HG03442 (cell line): ENCODE measurements around the gene DGAT2.

Experiments used
- ATAC-seq: cut with Tn5 transposase; IDR thresholded peaks from one replicate; pipeline ENCODE4 v1.9.1; 2021; ENCODE audit warnings: mild to moderate bottlenecking, moderate library complexity; ENCODE audit not compliant: unreplicated experiment

Gene DGAT2

GRCh38 chr11:75797792-75798191 lies 29.2 kb downstream of the DGAT2 start:
- no peak for ATAC-seq

DNA sequence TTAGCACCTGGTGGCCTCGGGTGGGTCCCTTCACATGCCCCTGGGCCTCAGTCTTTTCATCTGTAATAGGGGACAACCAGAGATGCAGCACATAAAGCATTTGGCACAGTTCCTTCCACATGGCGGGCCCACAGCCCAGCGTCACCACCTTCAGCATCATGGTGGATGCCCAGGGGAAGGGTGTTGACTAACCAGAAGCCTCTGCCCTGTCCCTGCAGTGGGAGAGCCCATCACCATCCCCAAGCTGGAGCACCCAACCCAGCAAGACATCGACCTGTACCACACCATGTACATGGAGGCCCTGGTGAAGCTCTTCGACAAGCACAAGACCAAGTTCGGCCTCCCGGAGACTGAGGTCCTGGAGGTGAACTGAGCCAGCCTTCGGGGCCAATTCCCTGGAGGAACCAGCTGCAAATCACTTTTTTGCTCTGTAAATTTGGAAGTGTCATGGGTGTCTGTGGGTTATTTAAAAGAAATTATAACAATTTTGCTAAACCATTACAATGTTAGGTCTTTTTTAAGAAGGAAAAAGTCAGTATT lies 31.6 kb downstream of the DGAT2 start:
- no peak for ATAC-seq

DNA sequence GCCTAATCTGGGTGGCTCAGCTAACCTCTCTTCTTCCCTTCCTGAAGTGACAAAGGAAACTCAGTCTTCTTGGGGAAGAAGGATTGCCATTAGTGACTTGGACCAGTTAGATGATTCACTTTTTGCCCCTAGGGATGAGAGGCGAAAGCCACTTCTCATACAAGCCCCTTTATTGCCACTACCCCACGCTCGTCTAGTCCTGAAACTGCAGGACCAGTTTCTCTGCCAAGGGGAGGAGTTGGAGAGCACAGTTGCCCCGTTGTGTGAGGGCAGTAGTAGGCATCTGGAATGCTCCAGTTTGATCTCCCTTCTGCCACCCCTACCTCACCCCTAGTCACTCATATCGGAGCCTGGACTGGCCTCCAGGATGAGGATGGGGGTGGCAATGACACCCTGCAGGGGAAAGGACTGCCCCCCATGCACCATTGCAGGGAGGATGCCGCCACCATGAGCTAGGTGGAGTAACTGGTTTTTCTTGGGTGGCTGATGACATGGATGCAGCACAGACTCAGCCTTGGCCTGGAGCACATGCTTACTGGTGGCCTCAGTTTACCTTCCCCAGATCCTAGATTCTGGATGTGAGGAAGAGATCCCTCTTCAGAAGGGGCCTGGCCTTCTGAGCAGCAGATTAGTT lies 32.3 kb downstream of the DGAT2 start:
- no peak for ATAC-seq

DNA sequence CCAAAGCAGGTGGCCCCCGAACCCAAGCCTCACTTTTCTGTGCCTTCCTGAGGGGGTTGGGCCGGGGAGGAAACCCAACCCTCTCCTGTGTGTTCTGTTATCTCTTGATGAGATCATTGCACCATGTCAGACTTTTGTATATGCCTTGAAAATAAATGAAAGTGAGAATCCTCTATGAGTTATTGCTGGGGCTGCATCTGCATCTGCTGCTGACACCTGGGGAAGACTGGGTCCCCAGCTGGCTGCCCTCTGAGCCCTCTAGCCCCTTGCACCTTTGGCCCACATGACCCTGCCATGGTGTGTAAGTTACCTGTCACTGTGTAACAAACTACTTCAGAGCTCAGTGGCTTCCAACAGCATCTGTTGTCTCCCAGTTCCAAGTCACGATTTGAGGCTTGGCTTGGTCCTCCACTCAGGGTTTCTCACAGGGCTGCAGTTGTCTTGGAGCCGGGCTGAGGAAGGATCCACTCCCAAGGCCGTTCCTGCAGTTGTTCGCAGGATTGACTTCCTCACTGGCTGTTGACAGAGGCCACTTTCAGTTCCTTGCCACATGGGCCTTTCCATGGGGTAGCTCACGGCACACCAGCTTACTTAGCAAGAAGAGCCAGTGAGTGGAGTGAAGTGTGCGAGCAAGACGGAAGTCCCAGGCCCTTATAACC lies 32.9 kb downstream of the DGAT2 start:
- no peak for ATAC-seq

- no peak for ATAC-seq
Measured at GRCh38 chr11:75802021-75802912, 33.7 kb downstream of the DGAT2 start.

GRCh38 chr11:75802913-75803820 lies 34.6 kb downstream of the DGAT2 start:
- peak; percentile 60 for ATAC-seq

GRCh38 chr11:75809111-75809510 lies 40.5 kb downstream of the DGAT2 start:
- no peak for ATAC-seq

GRCh38 chr11:75809991-75810390 lies 41.4 kb downstream of the DGAT2 start:
- no peak for ATAC-seq

DNA sequence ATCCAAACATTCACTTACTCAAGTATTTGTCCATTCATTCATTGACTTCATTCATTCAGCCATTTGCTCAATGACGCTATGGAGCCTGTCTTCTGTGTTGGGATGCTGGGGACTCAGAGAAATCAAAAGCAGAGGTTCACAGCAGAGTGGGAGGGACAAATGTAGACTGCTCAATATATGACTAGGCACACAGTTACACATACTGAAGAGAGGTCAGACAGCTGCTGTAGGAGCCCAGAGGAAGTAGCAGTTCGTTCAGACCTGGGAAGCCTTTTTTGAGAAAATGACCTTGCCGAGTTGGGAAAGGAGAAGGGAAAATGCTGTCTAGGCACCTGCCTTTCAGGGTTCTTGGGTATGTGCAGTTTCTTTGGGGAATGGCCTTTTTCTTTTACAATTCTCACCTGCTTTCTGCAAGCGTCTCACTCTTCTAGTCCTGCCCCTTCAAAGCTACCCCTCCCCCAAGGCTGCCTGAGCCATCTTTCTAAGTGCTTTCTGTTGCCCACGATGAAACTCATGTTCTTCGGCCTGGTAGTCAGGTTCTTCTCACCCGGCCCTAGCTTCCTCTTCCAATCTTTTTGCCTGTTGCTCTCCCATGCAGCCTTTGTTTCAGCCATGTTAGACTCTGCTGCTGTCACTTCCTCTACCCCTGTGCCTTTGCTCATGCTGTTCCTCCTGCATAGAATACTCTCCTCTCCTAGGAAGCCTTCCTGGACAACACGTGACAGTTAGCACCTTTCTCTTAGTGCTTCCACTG lies 42.2 kb downstream of the DGAT2 start:
- peak; percentile 25 for ATAC-seq

DNA sequence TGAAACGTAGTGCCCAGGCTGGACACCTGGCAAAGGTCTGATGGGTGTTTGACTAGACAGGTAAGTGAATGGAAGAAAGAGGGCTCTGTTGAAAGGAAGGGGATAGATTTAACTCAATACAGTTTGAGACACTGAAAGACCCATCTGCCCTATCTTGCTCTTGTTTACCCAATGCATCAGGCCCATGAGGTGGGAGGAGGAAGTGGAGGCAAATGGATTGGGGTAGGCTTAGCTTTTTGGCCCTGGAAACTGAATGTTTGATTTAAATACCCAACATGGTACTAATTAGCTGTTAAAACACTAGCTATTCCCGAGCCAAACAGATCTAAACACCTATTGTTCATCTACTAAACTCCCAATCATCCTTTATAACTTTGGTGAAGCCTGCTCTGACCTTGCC lies 42.9 kb downstream of the DGAT2 start:
- no peak for ATAC-seq

DNA sequence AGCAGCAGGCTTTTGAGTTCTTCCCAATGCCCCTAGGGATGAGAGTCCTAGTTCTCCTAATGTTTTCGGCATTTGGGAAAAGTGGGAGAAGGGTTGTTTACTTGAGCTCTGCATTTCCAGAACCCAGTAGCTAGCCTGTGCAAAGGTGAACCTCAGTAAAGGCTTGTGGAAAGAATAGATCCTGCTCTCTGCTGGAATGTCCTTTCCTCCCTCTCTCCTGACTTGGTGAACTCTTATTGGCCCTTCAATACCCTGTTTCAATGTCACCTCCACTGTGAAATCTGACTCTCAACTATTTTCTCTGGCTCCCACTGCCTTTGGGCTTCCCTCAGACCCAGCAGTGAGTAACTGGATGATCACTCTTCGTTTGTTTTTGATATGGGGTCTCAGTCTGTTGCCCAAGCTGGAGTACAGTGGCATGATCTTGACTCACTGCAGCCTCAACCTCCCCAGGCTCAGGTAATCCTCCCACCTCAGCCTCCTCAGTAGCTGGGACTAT lies 44.0 kb downstream of the DGAT2 start:
- no peak for ATAC-seq

DNA sequence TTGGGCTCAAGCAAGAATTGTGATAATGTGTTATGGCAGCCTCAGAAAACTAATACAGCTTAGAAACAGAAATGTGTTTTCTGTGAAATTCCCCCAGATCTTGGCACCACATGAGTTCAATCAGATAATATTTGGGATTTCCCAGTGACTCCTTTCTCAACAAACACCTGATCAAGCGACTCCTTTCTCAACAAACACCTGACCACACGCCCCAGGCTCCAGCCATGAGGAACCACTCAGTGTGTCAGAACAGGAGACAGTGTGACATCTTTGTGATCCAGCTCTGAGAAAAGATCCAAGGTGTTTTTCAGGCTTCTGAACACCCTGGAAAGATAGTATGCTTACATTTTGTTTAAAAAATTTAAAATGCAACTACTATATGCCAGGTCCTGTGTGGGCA lies 44.5 kb downstream of the DGAT2 start:
- no peak for ATAC-seq

GRCh38 chr11:75813622-75814039 lies 45.1 kb downstream of the DGAT2 start:
- ATAC-seq = no peak

- ATAC-seq = peak; percentile 13
Measured at GRCh38 chr11:75814363-75814676, 45.7 kb downstream of the DGAT2 start.

DNA sequence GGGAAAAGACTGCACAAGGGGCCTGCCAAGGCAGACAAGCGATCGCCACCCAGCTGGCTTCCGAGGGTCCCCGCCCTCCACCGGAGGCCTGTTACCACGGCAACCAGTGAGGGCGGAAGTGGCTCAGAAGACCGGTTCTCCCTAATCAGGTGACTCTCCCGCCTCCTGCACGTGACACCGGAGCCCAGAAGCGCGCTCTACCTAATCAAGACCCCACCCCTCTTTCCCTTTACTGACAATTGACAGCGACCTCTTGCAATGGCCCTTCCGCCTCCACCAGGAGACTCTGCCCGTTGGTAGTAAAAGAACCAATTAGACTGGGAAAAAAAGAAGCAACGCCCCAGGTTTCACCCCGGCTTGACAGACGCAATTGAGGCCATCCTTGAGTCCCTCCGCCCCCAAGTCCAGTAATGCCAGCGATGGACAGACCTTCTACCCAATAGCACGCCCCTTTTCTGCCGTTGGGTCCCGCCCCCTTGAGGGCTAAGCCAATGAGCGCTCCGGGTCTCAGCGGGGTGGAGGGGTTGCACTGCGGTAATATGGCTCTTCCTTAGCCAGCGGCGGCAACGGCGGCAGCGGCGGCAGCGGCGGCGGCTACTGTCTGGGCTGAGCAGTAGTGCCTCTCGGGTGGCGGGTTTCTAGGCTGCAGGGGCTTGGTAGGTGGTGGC lies 46.2 kb downstream of the DGAT2 start, which contains the start of gene UVRAG:
UVRAG (plus strand) TSS at position 534 of the 668 bp plus-strand sequence. CDS start 198 bp downstream, outside the sequence.
- peak; percentile 72 for ATAC-seq

DNA sequence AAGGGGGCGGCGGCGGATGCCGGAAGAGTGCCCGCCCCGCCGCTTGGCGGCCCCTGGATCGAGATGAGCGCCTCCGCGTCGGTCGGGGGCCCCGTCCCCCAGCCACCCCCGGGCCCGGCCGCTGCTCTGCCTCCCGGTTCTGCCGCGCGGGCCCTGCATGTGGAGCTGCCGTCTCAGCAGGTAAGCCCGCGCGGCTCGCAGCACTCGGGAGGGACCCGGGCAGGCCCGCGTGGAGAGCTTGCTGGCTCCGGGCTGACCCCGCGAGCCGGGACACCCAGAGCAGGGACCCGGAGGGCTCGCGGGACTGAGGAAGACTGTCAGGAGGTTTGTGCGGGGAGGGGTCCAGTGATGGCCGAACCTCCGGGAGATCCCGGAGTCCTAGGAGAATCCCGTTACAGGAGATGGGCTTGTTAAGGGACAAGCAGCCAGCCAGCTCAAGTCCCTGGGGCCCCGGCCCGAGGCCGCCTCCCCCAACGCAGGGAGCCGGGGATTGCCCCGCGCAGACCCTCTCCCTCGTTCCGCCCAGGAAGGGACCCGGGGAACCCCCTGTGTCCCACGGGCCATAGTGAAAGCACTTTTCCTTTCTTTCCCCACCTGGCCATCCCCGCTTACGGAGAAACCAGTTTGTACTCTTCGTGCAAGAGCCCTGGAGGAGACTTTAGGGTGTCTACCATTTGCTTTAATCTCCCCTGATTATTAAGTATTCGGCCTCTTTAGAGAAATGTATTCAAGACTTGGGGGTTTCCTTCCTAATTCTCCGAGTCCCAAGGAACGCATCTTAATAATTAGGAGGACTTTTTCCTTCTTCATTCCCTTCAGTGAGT lies 47.0 kb downstream of the DGAT2 start:
- no peak for ATAC-seq

- ATAC-seq = no peak
Measured at GRCh38 chr11:75816561-75817239, 48.1 kb downstream of the DGAT2 start.

DNA sequence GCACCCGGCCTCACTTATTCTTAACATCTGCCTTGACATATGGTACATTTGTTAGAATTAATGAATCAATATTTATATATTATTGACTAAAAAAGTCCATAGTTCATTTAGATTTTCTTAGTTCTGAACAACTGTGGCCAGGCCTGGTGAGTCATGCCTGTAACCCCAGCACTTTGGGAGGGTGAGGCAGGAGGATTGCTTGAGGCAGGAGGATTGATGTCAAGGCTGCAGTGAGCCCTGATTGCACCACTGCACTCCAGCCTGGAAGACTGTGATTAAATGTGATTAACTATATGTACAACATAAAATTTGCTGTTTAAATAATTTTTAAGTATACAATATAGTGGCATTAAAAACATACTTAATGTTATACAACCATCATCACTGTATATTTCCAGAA lies 52.1 kb downstream of the DGAT2 start:
- no peak for ATAC-seq
